ENCODE data around the gene PRDX2.

PRDX2 gene

GRCh38 chr19:12782174-12782423, 19.5 kb downstream of the PRDX2 start:
- DNase-seq (ENCODE audit: low read depth in 1 of 2, low spot score in 1 of 2) = no peak

- DNase-seq (ENCODE audit: low read depth in 1 of 2, low spot score in 1 of 2) = no peak
Observed at GRCh38 chr19:12779162-12779993, 22.2 kb downstream of the PRDX2 start.

- DNase-seq (ENCODE audit: low read depth in 1 of 2, low spot score in 1 of 2) = no peak
Observed at GRCh38 chr19:12778905-12779161, 22.8 kb downstream of the PRDX2 start.

- DNase-seq (ENCODE audit: low read depth in 1 of 2, low spot score in 1 of 2) = no peak
Observed at GRCh38 chr19:12778017-12778904, 23.3 kb downstream of the PRDX2 start.

- peak; percentile 69 to 73 for DNase-seq (ENCODE audit: low read depth in 1 of 2, low spot score in 1 of 2)
Observed at GRCh38 chr19:12777217-12778016, 24.2 kb downstream of the PRDX2 start.

- no peak for DNase-seq (ENCODE audit: low read depth in 1 of 2, low spot score in 1 of 2)
Observed at GRCh38 chr19:12774588-12775555, 26.7 kb downstream of the PRDX2 start, which contains the start of gene HOOK2. Gene HOOK2, minus strand, starts transcription at chr19:12775552. Its CDS starts 103 bp downstream, at chr19:12775449.

- DNase-seq (ENCODE audit: low read depth in 1 of 2, low spot score in 1 of 2) = no peak
Observed at GRCh38 chr19:12773571-12773970, 28.0 kb downstream of the PRDX2 start.

- DNase-seq (ENCODE audit: low read depth in 1 of 2, low spot score in 1 of 2) = no peak
Observed at GRCh38 chr19:12772323-12772722, 29.3 kb downstream of the PRDX2 start.

GRCh38 chr19:12770922-12771321, 30.7 kb downstream of the PRDX2 start:
- no peak for DNase-seq (ENCODE audit: low read depth in 1 of 2, low spot score in 1 of 2)

GRCh38 chr19:12769689-12770088, 31.9 kb downstream of the PRDX2 start:
- peak in 1 of 2 donors; percentile 46 for DNase-seq (ENCODE audit: low read depth in 1 of 2, low spot score in 1 of 2)

GRCh38 chr19:12767666-12768065, 33.9 kb downstream of the PRDX2 start:
- no peak for DNase-seq (ENCODE audit: low read depth in 1 of 2, low spot score in 1 of 2)

- DNase-seq (ENCODE audit: low read depth in 1 of 2, low spot score in 1 of 2) = no peak
Observed at GRCh38 chr19:12767150-12767549, 34.5 kb downstream of the PRDX2 start.

- DNase-seq (ENCODE audit: low read depth in 1 of 2, low spot score in 1 of 2) = peak in 1 of 2 donors; percentile 56
Observed at GRCh38 chr19:12766051-12766521, 35.5 kb downstream of the PRDX2 start.

GRCh38 chr19:12764698-12765097, 36.9 kb downstream of the PRDX2 start:
- no peak for DNase-seq (ENCODE audit: low read depth in 1 of 2, low spot score in 1 of 2)

- no peak for DNase-seq (ENCODE audit: low read depth in 1 of 2, low spot score in 1 of 2)
Observed at GRCh38 chr19:12763100-12763499, 38.5 kb downstream of the PRDX2 start.

GRCh38 chr19:12759686-12760085, 41.9 kb downstream of the PRDX2 start:
- DNase-seq (ENCODE audit: low read depth in 1 of 2, low spot score in 1 of 2) = no peak

- DNase-seq (ENCODE audit: low read depth in 1 of 2, low spot score in 1 of 2) = peak; percentile 36 to 49
Observed at GRCh38 chr19:12757544-12758274, 43.9 kb downstream of the PRDX2 start.

GRCh38 chr19:12756150-12756883, 45.3 kb downstream of the PRDX2 start:
- no peak for DNase-seq (ENCODE audit: low read depth in 1 of 2, low spot score in 1 of 2)

Measured in activated CD4-positive, alpha-beta T cell treated with anti-CD3 and anti-CD28 coated beads, Interleukin-2, amount 50 U/mL, for 24 hours (primary cell).